PC-3 (cell line): ENCODE measurements around the gene PSMF1.

Experiments
- CTCF ChIP-seq: fragments of 300-600 bp; sonication (generic); conservative IDR thresholded peaks from 2 replicates; pipeline ENCODE4 v1.5.1; 2017; ENCODE audit warnings: antibody characterized with exemption, low read depth, mild to moderate bottlenecking, low read length
- EZH2 ChIP-seq: fragments of 300-600 bp; sonication (generic); IDR thresholded peaks from one replicate; pipeline ENCODE4 v1.6.1; 2017; ENCODE audit warnings: antibody characterized with exemption, mild to moderate bottlenecking, low read length; ENCODE audit not compliant: unreplicated experiment

- TF ChIP-seq CTCF (no peak), EZH2 (no peak)
Observed at GRCh38 chr20:1164871-1165270, 46.5 kb downstream of the PSMF1 start.
